Fibroblast of pulmonary artery (primary cell): ENCODE data around the gene CCDC69.
"Not testable (repeated sequence)": the region's sequence is repeated elsewhere in the genome, so short reads cannot be mapped to it uniquely, and the experiment has no call there.

Source experiments
- DNase-seq: peaks from one replicate; pipeline ENCODE4 v3.0.0-alpha.2; 2010; ENCODE audit warnings: low read depth
- H3K4me3 ChIP-seq: replicated peaks from 2 replicates; pipeline ENCODE4 v1.5.1; 2011; ENCODE audit warnings: low read depth, mild to moderate bottlenecking, control low read depth, low read length, moderate library complexity
- TF ChIP-seq, protein P1 (sequence below): IDR thresholded peaks from 2 replicates; pipeline ENCODE4 v1.5.1; 2011; ENCODE audit warnings: mild to moderate bottlenecking, control low read depth, low read length, inconsistent platforms; ENCODE audit errors: missing control alignments

The CCDC69 gene

GRCh38 chr5:151248651-151249050 lies 24.8 kb upstream of the CCDC69 start:
- no peak overlapping the region for H3K4me3 ChIP-seq

DNA sequence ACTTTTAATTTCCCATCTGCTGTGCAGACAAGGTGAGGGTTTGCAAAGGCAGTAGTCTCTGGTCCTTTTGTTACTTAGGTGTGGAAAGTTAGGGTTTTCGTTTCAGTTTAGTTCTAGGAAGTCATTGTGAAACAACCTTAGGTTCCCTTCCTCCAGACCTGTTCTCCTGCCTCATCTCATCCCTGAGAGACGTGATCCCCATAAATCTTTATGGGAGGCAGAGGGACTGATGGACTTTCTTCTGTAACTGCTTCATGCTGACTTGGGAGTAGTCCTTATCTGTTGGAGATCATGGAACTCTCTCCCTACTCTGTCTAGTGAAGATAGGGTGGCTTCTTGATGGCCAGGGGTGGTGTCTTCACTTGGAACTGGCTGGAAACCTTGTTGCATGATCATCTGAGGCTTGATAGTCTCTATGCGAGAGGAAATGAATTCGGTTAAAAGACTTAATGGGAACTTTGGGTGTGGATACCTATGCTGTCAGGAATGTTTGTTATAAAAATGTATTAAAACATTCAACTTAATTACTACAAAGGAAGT lies 21.9 kb upstream of the CCDC69 start:
- no peak overlapping the region for H3K4me3 ChIP-seq
- DNase-seq, result no peak
- TF ChIP-seq, protein P1, sequence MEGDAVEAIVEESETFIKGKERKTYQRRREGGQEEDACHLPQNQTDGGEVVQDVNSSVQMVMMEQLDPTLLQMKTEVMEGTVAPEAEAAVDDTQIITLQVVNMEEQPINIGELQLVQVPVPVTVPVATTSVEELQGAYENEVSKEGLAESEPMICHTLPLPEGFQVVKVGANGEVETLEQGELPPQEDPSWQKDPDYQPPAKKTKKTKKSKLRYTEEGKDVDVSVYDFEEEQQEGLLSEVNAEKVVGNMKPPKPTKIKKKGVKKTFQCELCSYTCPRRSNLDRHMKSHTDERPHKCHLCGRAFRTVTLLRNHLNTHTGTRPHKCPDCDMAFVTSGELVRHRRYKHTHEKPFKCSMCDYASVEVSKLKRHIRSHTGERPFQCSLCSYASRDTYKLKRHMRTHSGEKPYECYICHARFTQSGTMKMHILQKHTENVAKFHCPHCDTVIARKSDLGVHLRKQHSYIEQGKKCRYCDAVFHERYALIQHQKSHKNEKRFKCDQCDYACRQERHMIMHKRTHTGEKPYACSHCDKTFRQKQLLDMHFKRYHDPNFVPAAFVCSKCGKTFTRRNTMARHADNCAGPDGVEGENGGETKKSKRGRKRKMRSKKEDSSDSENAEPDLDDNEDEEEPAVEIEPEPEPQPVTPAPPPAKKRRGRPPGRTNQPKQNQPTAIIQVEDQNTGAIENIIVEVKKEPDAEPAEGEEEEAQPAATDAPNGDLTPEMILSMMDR, result no peak

More at GRCh38 chr5:151248651-151249050, 24.8 kb upstream of the CCDC69 start:
- DNase-seq, result no peak
- TF ChIP-seq, protein P1, result no peak

- H3K4me3 ChIP-seq, result no peak overlapping the region
- TF ChIP-seq, protein P1, result no peak
- DNase-seq, result no peak
Measured at GRCh38 chr5:151244206-151244605, 20.3 kb upstream of the CCDC69 start.

DNA sequence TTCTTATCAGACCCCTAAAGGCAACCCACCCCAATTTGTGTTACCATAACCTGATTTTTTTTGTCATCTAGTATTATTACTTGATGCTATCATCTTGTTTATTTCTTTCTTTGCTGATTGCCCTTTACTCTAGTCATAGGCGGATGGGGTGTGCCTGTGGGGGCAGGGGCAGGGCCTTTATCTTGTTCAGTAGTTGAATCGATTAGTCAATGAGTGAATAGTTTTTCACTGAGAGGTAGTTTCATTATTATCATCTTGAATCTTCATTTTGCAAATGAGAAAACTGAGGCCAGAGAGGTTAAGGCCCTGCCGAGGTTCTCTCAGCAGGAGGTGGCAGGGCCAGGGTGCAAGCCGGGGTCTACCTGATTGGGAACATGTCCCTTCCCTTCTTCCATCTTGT lies 19.7 kb upstream of the CCDC69 start:
- DNase-seq, result no peak
- H3K4me3 ChIP-seq, result no peak overlapping the region
- TF ChIP-seq, protein P1, result no peak

GRCh38 chr5:151243127-151243526 lies 19.2 kb upstream of the CCDC69 start:
- no peak overlapping the region for H3K4me3 ChIP-seq
- TF ChIP-seq, protein P1, result no peak
- DNase-seq, result no peak

DNA sequence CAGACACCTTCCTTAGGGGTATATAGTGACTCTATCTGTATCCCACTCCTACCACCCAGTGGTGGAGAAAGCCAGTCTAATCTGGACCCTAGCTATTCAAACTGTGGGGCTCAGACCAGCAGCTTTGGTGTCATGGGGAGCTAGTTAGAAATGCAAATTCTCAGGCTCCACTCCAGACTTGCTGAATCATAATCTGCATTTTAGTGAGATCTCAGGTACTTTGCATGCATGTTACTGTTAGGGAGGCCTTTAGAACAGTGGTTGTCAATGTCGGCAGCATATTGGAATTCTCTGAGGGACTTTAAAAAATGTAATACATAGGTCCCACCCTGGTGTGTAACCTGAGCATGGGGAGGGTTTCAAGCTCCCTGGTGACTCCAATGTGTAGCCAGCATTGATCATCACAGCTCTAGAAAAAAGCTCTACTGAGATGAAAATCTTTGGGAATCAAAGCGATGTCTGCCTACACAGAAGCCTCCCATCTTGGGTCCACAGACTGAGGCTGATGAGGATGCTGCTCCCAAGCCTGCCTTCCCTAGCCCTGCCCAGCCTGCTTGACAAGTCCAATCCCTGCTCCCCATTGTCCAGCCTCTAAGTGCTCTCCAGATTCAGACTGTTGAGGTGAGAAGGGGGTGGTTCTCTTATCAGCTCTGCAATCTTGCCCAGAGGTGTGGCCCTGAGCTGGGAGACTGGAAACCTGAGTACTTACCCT lies 17.2 kb upstream of the CCDC69 start:
- no peak for DNase-seq
- TF ChIP-seq, protein P1, result no peak
- no peak overlapping the region for H3K4me3 ChIP-seq

- not testable (repeated sequence) for H3K4me3 ChIP-seq
Measured at GRCh38 chr5:151240268-151240835, 16.5 kb upstream of the CCDC69 start.

More at GRCh38 chr5:151240268-151240835, 16.5 kb upstream of the CCDC69 start:
- not testable (repeated sequence) for DNase-seq
